ENCODE data around the gene SPATS2. TPM values are rescaled to one million over a fixed set of nuclear protein-coding genes. Genes with fewer than 3 reads are reported as not detected.

SPATS2 gene
- total and polyA plus RNA-seq, 2 donors (not counting 3 experiments of a cell fraction or from before 2014, with no cell fraction given), result 55.8 to 66.5 TPM

GRCh38 chr12:49359671-49360070 lies 7.6 kb upstream of the SPATS2 start:
- Histone ChIP-seq H3K9ac (replicated peaks; ENCODE audit: extremely low read depth, insufficient read depth, low read length) (no peak overlapping the region), H3K36me3 (ENCODE audit: control insufficient read depth in 2 of 2, extremely low read depth in 1 of 2, insufficient read depth in 2 of 2, low read length in 2 of 2) (no peaks in the 10 kb centered on the region), H3K27ac (ENCODE audit: insufficient read depth, low read depth, low read length) (no peak overlapping the region), H3K9me3 (replicated peaks; ENCODE audit: control insufficient read depth, insufficient read depth, low read length) (no peaks in the 10 kb centered on the region), H3K9me1 (replicated peaks; ENCODE audit: control insufficient read depth, extremely low read depth, insufficient read depth, low read length) (no peaks in the 10 kb centered on the region), H3K4me2 (ENCODE audit: insufficient read depth, low read length) (no peak overlapping the region), H3K79me2 (ENCODE audit: control insufficient read depth, insufficient read depth, low read length) (no peaks in the 10 kb centered on the region), H4K20me1 (replicated peaks; ENCODE audit: control insufficient read depth, extremely low read depth, insufficient read depth, low read length) (no peaks in the 10 kb centered on the region), H2AFZ (ENCODE audit: low read depth, low read length) (no peak overlapping the region), H3K27me3 (ENCODE audit: control insufficient read depth in 2 of 2, insufficient read depth in 2 of 2, low read length in 2 of 2) (no peaks in the 10 kb centered on the region), H3K4me1 (ENCODE audit: control insufficient read depth, extremely low read depth, insufficient read depth, low read length) (peaks cover under 1% of the 10 kb centered on the region), H3K4me3 (replicated peaks in 1 of 3; ENCODE audit: insufficient read depth in 1 of 3, low read depth in 1 of 3, low read length in 3 of 3) (no peak overlapping the region)
- intact Hi-C loops (cut with micrococcal nuclease), result loop anchor here (5.0 kb wide), 1 partner anchor 208 kb away; the partner anchor contains the start of gene MCRS1
- DNase-seq (ENCODE audit: low read depth, low spot score), result no peak
- no TSS peak for BruUV-seq (replicated peaks)
- CTCF ChIA-PET, result interaction anchor here (0.6 to 12.8 kb wide), 27 partner anchors 8 to 222 kb away, joined by 3 to 679 read pairs (median 21); partner anchors contain the start of genes C1QL4, DNAJC22, KCNH3 and PRPH
- FAIRE-seq, result no peak
- TF ChIP-seq MAX (IDR thresholded peaks at IDR 0.05; ENCODE audit: insufficient read depth, insufficient read length) (no peak), EZH2 (IDR thresholded peaks at IDR 0.05; ENCODE audit: borderline replicate concordance, low read depth, low read length, severe bottlenecking) (no peak), MYC (IDR thresholded peaks at IDR 0.05; ENCODE audit: low read depth, low read length) (no peak), FOS (IDR thresholded peaks at IDR 0.05; ENCODE audit: borderline replicate concordance, insufficient read depth, low read length) (no peak), JUN (IDR thresholded peaks at IDR 0.05; ENCODE audit: borderline replicate concordance, insufficient read depth, insufficient read length, low read depth) (no peak), GATA2 (IDR thresholded peaks at IDR 0.05; ENCODE audit: insufficient read depth, insufficient read length, low read depth, low read length) (no peak), POLR2AphosphoS5 (IDR thresholded peaks at IDR 0.05; ENCODE audit: insufficient read depth, low read depth, low read length) (no peak), POLR2A (IDR thresholded peaks at IDR 0.05; ENCODE audit: low read depth, low read length) (no peak), CTCF (IDR thresholded peaks at IDR 0.05; ENCODE audit: extremely low read depth in 1 of 2, insufficient read depth in 1 of 2, low read depth in 1 of 2, low read length in 2 of 2) (no peak)
- dilution Hi-C loops (cut with MboI; ENCODE audit: extremely low pct_ligation_motif_present, low sequenced_read_pairs), result loop anchor here (25.0 kb wide), 1 partner anchor 153 kb away; no protein-coding TSS in a partner anchor
- POLR2A ChIA-PET, result no interaction called here

All from endothelial cell of umbilical vein (primary cell).